ENCODE data around the gene KCNJ10. TPM values are rescaled to one million over a fixed set of nuclear protein-coding genes. Genes with fewer than 3 reads are reported as not detected.

The KCNJ10 gene
- total RNA-seq, 1 experiment from 2014 or later: 0.08 TPM

DNA sequence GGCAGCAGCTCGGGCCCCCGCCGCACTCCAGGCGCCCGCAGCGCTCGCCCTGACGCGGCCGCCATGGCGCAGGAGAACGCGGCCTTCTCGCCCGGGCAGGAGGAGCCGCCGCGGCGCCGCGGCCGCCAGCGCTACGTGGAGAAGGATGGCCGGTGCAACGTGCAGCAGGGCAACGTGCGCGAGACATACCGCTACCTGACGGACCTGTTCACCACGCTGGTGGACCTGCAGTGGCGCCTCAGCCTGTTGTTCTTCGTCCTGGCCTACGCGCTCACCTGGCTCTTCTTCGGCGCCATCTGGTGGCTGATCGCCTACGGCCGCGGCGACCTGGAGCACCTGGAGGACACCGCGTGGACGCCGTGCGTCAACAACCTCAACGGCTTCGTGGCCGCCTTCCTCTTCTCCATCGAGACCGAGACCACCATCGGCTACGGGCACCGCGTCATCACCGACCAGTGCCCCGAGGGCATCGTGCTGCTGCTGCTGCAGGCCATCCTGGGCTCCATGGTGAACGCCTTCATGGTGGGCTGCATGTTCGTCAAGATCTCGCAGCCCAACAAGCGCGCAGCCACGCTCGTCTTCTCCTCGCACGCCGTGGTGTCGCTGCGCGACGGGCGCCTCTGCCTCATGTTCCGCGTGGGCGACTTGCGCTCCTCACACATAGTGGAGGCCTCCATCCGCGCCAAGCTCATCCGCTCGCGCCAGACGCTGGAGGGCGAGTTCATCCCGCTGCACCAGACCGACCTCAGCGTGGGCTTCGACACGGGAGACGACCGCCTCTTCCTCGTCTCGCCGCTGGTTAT, 14.2 kb upstream of the KCNJ10 start:
- in situ Hi-C loops (cut with HindIII; ENCODE audit: low pct_unique_long_range_greater_than_20kb, low sequenced_read_pairs): no loop called here
- ChIA-PET POLR2A (no interaction called here), CTCF (interaction anchor here (0.6 to 0.8 kb wide), 3 partner anchors 27 to 120 kb away, joined by 3 to 12 read pairs (median 7); no protein-coding TSS in a partner anchor)
- ATAC-seq (peak; percentile 89), DNase-seq (ENCODE audit: low read depth, low spot score) (no peak)
- Histone ChIP-seq H3K27ac (ENCODE audit: low read length) (no peak overlapping the region), H3K4me3 (ENCODE audit: low read depth in 2 of 2, low read length in 2 of 2) (peak overlapping the region; percentile 36 to 45), H3K9me3 (ENCODE audit: control insufficient read depth, insufficient read depth, low read depth, low read length) (no peaks in the 10 kb centered on the region), H3K27me3 (ENCODE audit: control insufficient read depth, insufficient read depth, low read length) (peaks cover 29% of the 10 kb centered on the region), H3K4me1 (ENCODE audit: control insufficient read depth, insufficient read depth, low read length) (no peaks in the 10 kb centered on the region), H3K36me3 (ENCODE audit: control insufficient read depth, insufficient read depth, low read length) (no peaks in the 10 kb centered on the region)
- TF ChIP-seq, protein P1, sequence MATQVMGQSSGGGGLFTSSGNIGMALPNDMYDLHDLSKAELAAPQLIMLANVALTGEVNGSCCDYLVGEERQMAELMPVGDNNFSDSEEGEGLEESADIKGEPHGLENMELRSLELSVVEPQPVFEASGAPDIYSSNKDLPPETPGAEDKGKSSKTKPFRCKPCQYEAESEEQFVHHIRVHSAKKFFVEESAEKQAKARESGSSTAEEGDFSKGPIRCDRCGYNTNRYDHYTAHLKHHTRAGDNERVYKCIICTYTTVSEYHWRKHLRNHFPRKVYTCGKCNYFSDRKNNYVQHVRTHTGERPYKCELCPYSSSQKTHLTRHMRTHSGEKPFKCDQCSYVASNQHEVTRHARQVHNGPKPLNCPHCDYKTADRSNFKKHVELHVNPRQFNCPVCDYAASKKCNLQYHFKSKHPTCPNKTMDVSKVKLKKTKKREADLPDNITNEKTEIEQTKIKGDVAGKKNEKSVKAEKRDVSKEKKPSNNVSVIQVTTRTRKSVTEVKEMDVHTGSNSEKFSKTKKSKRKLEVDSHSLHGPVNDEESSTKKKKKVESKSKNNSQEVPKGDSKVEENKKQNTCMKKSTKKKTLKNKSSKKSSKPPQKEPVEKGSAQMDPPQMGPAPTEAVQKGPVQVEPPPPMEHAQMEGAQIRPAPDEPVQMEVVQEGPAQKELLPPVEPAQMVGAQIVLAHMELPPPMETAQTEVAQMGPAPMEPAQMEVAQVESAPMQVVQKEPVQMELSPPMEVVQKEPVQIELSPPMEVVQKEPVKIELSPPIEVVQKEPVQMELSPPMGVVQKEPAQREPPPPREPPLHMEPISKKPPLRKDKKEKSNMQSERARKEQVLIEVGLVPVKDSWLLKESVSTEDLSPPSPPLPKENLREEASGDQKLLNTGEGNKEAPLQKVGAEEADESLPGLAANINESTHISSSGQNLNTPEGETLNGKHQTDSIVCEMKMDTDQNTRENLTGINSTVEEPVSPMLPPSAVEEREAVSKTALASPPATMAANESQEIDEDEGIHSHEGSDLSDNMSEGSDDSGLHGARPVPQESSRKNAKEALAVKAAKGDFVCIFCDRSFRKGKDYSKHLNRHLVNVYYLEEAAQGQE (IDR thresholded peaks at IDR 0.05; ENCODE audit: insufficient read depth in 1 of 2, low read depth in 2 of 2, low read length in 1 of 2): 0 out of 4 replicates have a peak, but pooled peaks of 1 of the 2 experiments have one; percentile 32
- TF ChIP-seq POLR2AphosphoS5 (IDR thresholded peaks at IDR 0.05; ENCODE audit: low read depth, low read length) (no peak), SIN3A (IDR thresholded peaks at IDR 0.05; ENCODE audit: borderline replicate concordance, insufficient read depth, low read depth, low read length) (no peak), TCF7L2 (IDR thresholded peaks at IDR 0.05; ENCODE audit: low read depth, low read length) (no peak)
- TF ChIP-seq, protein P2, sequence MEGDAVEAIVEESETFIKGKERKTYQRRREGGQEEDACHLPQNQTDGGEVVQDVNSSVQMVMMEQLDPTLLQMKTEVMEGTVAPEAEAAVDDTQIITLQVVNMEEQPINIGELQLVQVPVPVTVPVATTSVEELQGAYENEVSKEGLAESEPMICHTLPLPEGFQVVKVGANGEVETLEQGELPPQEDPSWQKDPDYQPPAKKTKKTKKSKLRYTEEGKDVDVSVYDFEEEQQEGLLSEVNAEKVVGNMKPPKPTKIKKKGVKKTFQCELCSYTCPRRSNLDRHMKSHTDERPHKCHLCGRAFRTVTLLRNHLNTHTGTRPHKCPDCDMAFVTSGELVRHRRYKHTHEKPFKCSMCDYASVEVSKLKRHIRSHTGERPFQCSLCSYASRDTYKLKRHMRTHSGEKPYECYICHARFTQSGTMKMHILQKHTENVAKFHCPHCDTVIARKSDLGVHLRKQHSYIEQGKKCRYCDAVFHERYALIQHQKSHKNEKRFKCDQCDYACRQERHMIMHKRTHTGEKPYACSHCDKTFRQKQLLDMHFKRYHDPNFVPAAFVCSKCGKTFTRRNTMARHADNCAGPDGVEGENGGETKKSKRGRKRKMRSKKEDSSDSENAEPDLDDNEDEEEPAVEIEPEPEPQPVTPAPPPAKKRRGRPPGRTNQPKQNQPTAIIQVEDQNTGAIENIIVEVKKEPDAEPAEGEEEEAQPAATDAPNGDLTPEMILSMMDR (IDR thresholded peaks at IDR 0.05): peak; percentile 94
- no TSS peak for BruUV-seq (replicated peaks)
- intact Hi-C loops (cut with micrococcal nuclease; ENCODE audit: unreplicated experiment): loop anchor here (2.0 kb wide), 1 partner anchor 37 kb away; no protein-coding TSS in a partner anchor

DNA sequence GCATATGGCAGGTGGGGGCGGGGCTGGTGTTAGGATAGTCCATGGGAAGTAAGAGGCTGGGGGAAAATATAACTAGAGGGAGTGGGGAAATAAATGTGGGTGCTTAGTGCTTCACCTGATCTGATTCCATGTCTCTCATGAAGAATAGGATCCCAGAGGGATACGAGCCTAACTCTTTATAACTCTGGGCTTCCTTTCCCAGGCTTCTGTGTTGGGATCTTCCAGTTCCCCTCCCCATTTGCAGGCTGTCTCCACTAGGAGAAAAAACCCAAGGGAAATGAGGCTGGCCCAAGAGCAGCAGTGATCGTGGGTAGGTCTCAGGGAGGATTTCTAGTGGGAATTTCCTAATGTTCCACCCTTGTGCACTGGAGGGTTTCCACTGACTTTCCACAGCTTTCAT, 13.0 kb upstream of the KCNJ10 start:
- in situ Hi-C loops (cut with HindIII; ENCODE audit: low pct_unique_long_range_greater_than_20kb, low sequenced_read_pairs): no loop called here
- TF ChIP-seq, protein P2 (IDR thresholded peaks at IDR 0.05): no peak
- TF ChIP-seq POLR2AphosphoS5 (IDR thresholded peaks at IDR 0.05; ENCODE audit: low read depth, low read length) (no peak), TCF7L2 (IDR thresholded peaks at IDR 0.05; ENCODE audit: low read depth, low read length) (no peak), SIN3A (IDR thresholded peaks at IDR 0.05; ENCODE audit: borderline replicate concordance, insufficient read depth, low read depth, low read length) (no peak)
- TF ChIP-seq, protein P1 (IDR thresholded peaks at IDR 0.05; ENCODE audit: insufficient read depth in 1 of 2, low read depth in 2 of 2, low read length in 1 of 2): no peak
- ATAC-seq: no peak
- DNase-seq (ENCODE audit: low read depth, low spot score): no peak
- no peak overlapping the region for H3K27ac ChIP-seq (ENCODE audit: low read length)
- BruUV-seq (replicated peaks): no TSS peak
- no peaks in the 10 kb centered on the region for H3K4me1 ChIP-seq (ENCODE audit: control insufficient read depth, insufficient read depth, low read length)
- H3K27me3 ChIP-seq (ENCODE audit: control insufficient read depth, insufficient read depth, low read length): peaks cover 33% of the 10 kb centered on the region
- no peaks in the 10 kb centered on the region for H3K9me3 ChIP-seq (ENCODE audit: control insufficient read depth, insufficient read depth, low read depth, low read length)
- ChIA-PET POLR2A (no interaction called here), CTCF (interaction anchor here (0.6 to 1.5 kb wide), 4 partner anchors 25 to 155 kb away, joined by 3 to 11 read pairs (median 4); no protein-coding TSS in a partner anchor)
- H3K4me3 ChIP-seq (ENCODE audit: low read depth in 2 of 2, low read length in 2 of 2): no peak overlapping the region
- intact Hi-C loops (cut with micrococcal nuclease; ENCODE audit: unreplicated experiment): no loop called here
- H3K36me3 ChIP-seq (ENCODE audit: control insufficient read depth, insufficient read depth, low read length): no peaks in the 10 kb centered on the region
